ENCODE data around the gene GNG8.

DNA sequence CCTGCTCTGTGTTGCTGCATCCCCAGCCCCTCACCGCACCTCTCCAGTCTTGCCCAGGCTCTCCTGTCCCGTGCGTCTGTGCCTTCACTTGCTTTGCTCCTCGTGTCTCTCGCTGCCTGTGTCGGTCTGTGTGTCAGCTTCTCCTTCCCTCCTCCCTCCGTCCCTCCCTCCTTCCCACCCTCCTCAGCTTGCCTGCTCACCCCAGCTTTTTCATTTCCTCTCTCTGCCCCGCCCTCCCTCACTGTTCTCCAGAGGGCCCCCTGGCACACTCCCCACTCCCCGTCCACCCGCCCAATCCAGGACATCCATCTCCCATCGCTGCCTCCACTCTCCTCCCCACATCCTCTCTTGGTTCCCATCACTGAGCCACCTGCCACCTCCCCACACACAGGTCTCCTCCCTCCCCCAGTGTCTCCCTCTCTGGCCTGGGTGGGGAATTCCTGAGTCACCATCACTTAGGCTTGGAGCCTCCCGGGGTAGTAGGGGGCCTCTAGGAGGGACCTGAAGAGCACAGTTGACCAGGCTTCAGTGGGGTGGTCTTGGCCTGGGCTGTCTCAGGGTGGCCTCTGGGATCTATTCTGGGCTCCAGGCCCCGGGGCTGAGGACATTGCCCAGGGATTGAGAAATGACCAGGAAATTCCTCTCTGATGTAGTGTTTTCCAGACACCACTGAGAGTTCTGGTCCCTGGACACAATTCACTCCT is 10.9 kb downstream of the GNG8 start, which contains the start of gene PTGIR:
- no peak for TF ChIP-seq FOS (IDR thresholded peaks at IDR 0.05; ENCODE audit: borderline replicate concordance, extremely low read depth, insufficient read length)
- TF ChIP-seq POLR2A (IDR thresholded peaks at IDR 0.05; ENCODE audit: low read depth, low read length): peak; percentile 62
- TF ChIP-seq, protein P1, sequence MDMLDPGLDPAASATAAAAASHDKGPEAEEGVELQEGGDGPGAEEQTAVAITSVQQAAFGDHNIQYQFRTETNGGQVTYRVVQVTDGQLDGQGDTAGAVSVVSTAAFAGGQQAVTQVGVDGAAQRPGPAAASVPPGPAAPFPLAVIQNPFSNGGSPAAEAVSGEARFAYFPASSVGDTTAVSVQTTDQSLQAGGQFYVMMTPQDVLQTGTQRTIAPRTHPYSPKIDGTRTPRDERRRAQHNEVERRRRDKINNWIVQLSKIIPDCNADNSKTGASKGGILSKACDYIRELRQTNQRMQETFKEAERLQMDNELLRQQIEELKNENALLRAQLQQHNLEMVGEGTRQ (IDR thresholded peaks at IDR 0.05; ENCODE audit: borderline replicate concordance, low read depth, low read length): no peak
- TF ChIP-seq, protein P2, sequence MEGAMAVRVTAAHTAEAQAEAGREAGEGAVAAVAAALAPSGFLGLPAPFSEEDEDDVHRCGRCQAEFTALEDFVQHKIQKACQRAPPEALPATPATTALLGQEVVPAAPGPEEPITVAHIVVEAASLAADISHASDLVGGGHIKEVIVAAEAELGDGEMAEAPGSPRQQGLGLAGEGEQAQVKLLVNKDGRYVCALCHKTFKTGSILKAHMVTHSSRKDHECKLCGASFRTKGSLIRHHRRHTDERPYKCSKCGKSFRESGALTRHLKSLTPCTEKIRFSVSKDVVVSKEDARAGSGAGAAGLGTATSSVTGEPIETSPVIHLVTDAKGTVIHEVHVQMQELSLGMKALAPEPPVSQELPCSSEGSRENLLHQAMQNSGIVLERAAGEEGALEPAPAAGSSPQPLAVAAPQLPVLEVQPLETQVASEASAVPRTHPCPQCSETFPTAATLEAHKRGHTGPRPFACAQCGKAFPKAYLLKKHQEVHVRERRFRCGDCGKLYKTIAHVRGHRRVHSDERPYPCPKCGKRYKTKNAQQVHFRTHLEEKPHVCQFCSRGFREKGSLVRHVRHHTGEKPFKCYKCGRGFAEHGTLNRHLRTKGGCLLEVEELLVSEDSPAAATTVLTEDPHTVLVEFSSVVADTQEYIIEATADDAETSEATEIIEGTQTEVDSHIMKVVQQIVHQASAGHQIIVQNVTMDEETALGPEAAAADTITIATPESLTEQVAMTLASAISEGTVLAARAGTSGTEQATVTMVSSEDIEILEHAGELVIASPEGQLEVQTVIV (IDR thresholded peaks at IDR 0.05; ENCODE audit: borderline replicate concordance, partially characterized antibody): no peak
